ENCODE results near the gene TVP23A. TPM values are rescaled to one million over a fixed set of nuclear protein-coding genes. Genes with fewer than 3 reads are reported as not detected.

TVP23A gene
- polyA plus RNA-seq, 3 donors: 0.06 to 0.17 (median 0.08) TPM

GRCh38 chr16:10769381-10769780 lies 49.2 kb downstream of the TVP23A start:
- no peaks in the 10 kb centered on the region for H4K20me1 ChIP-seq (ENCODE audit: insufficient read depth, low read length)
- TF ChIP-seq, protein P1, sequence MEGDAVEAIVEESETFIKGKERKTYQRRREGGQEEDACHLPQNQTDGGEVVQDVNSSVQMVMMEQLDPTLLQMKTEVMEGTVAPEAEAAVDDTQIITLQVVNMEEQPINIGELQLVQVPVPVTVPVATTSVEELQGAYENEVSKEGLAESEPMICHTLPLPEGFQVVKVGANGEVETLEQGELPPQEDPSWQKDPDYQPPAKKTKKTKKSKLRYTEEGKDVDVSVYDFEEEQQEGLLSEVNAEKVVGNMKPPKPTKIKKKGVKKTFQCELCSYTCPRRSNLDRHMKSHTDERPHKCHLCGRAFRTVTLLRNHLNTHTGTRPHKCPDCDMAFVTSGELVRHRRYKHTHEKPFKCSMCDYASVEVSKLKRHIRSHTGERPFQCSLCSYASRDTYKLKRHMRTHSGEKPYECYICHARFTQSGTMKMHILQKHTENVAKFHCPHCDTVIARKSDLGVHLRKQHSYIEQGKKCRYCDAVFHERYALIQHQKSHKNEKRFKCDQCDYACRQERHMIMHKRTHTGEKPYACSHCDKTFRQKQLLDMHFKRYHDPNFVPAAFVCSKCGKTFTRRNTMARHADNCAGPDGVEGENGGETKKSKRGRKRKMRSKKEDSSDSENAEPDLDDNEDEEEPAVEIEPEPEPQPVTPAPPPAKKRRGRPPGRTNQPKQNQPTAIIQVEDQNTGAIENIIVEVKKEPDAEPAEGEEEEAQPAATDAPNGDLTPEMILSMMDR (IDR thresholded peaks at IDR 0.05): no peak

DNA sequence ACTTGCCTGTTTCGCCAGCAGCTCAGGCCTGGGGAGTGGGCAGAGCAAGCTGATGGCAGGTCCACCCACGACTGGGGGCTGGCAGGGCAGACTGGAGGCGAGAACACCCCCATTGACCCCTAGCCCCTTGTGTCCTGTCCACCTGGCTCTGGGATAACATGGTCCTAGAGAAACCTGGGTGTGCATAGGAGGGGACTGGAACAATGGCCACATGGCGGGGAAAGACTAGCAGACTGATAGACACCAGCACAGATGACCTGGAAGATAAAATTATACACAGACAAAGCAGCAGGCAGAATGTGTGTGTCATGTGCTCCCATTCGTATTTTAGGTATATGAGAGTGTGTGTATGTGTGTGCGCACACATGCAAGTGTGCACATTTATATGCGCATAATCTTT lies 51.5 kb downstream of the TVP23A start:
- H3K36me3 Mint-ChIP-seq: peaks cover 60 to 73% of the 10 kb centered on the region in 2 donors
- 100% methylated on average over 5 of the region's 7 CpGs for WGBS (ENCODE audit: insufficient coverage)
- Histone ChIP-seq H3K27me3 (ENCODE audit: control insufficient read depth in 2 of 2, insufficient read depth in 2 of 2, low read length in 2 of 2) (no peaks in the 10 kb centered on the region), H3K27ac (ENCODE audit: low read depth in 1 of 2, low read length in 2 of 2) (no peak overlapping the region), H3K9ac (ENCODE audit: insufficient read depth, low read length, poor library complexity, severe bottlenecking) (no peak overlapping the region), H3K4me3 (replicated peaks in 1 of 3; ENCODE audit: low read depth in 2 of 3, low read length in 3 of 3) (no peak overlapping the region), H3K36me3 (replicated peaks in 1 of 2; ENCODE audit: control insufficient read depth in 1 of 2, insufficient read depth in 2 of 2, low read length in 2 of 2) (peaks cover 31 to 70% of the 10 kb centered on the region in 2 donors), H2AFZ (ENCODE audit: insufficient read depth, low read depth, low read length, poor library complexity, severe bottlenecking) (no peak overlapping the region), H3K9me3 (replicated peaks in 1 of 2; ENCODE audit: control insufficient read depth in 1 of 2, insufficient read depth in 1 of 2, low read length in 2 of 2) (no peaks in the 10 kb centered on the region), H3K4me2 (replicated peaks; ENCODE audit: extremely low read depth, low read length, poor library complexity, severe bottlenecking) (no peak overlapping the region), H3K79me2 (ENCODE audit: insufficient read depth, low read length) (peaks cover 21% of the 10 kb centered on the region), H3K4me1 (ENCODE audit: control insufficient read depth in 1 of 2, insufficient read depth in 2 of 2, low read length in 2 of 2) (peaks cover 38 to 57% of the 10 kb centered on the region in 2 donors), H4K20me1 (ENCODE audit: insufficient read depth, low read length) (no peaks in the 10 kb centered on the region)
- peak overlapping the region in 2 of 7 donors; percentile 50 to 53 for H3K27ac Mint-ChIP-seq
- no peak overlapping the region for H3K4me3 Mint-ChIP-seq
- H3K4me1 Mint-ChIP-seq: peaks cover 64% of the 10 kb centered on the region
- TF ChIP-seq, protein P1 (IDR thresholded peaks at IDR 0.05): no peak
- intact Hi-C loops (cut with micrococcal nuclease): no loop called here
- peaks cover 0 to 6% (median 0%) of the 10 kb centered on the region in 7 donors for H3K9me3 Mint-ChIP-seq
- DNase-seq: no peak
- H3K27me3 Mint-ChIP-seq (ENCODE audit: low read depth in 3 of 3): peaks cover 0 to 6% (median 0%) of the 10 kb centered on the region in 3 donors

More at GRCh38 chr16:10769381-10769780, 49.2 kb downstream of the TVP23A start:
- Histone ChIP-seq H3K4me3 (replicated peaks in 1 of 3; ENCODE audit: low read depth in 2 of 3, low read length in 3 of 3) (no peak overlapping the region), H3K9ac (ENCODE audit: insufficient read depth, low read length, poor library complexity, severe bottlenecking) (no peak overlapping the region), H3K27ac (ENCODE audit: low read depth in 1 of 2, low read length in 2 of 2) (no peak overlapping the region), H3K79me2 (ENCODE audit: insufficient read depth, low read length) (peaks cover 6% of the 10 kb centered on the region), H3K9me3 (replicated peaks in 1 of 2; ENCODE audit: control insufficient read depth in 1 of 2, insufficient read depth in 1 of 2, low read length in 2 of 2) (no peaks in the 10 kb centered on the region), H3K4me2 (replicated peaks; ENCODE audit: extremely low read depth, low read length, poor library complexity, severe bottlenecking) (no peak overlapping the region), H3K36me3 (replicated peaks in 1 of 2; ENCODE audit: control insufficient read depth in 1 of 2, insufficient read depth in 2 of 2, low read length in 2 of 2) (peaks cover 10 to 47% of the 10 kb centered on the region in 2 donors), H3K4me1 (ENCODE audit: control insufficient read depth in 1 of 2, insufficient read depth in 2 of 2, low read length in 2 of 2) (peaks cover 49 to 57% of the 10 kb centered on the region in 2 donors), H3K27me3 (ENCODE audit: control insufficient read depth in 2 of 2, insufficient read depth in 2 of 2, low read length in 2 of 2) (no peaks in the 10 kb centered on the region), H2AFZ (ENCODE audit: insufficient read depth, low read depth, low read length, poor library complexity, severe bottlenecking) (no peak overlapping the region)
- peak overlapping the region in 1 of 7 donors; percentile 7 for H3K27ac Mint-ChIP-seq
- peaks cover 0 to 3% (median 0%) of the 10 kb centered on the region in 3 donors for H3K27me3 Mint-ChIP-seq (ENCODE audit: low read depth in 3 of 3)
- DNase-seq: no peak
- peaks cover 40 to 50% of the 10 kb centered on the region in 2 donors for H3K36me3 Mint-ChIP-seq
- peaks cover 68% of the 10 kb centered on the region for H3K4me1 Mint-ChIP-seq
- WGBS (ENCODE audit: insufficient coverage): 100% methylated on average over 3 of the region's 7 CpGs
- no peak overlapping the region for H3K4me3 Mint-ChIP-seq
- H3K9me3 Mint-ChIP-seq: peaks cover 0 to 4% (median 0%) of the 10 kb centered on the region in 7 donors
- intact Hi-C loops (cut with micrococcal nuclease): no loop called here
